PC-9 (cell line): ENCODE results near the gene MCTP2. TPM values are rescaled to one million over a fixed set of nuclear protein-coding genes. Genes with fewer than 3 reads are reported as not detected.

Experiments
- BruUV-seq: library from RNA; stranded (reverse); fragments of 400-500 nt; replicated peaks from 2 replicates; lab custom pipeline; 2021; lab: Mats Ljungman, UMichigan
- CTCF ChIA-PET: fragments of 300-600 bp; sonication (Branson Sonifier 250); formaldehyde crosslinking; loops from one replicate; lab custom pipeline; 2022; ENCODE audit warnings: antibody characterized with exemption; lab: Charles Lee
- POLR2A ChIA-PET: fragments of 300-600 bp; sonication (Branson Sonifier 250); formaldehyde crosslinking; loops from one replicate; lab custom pipeline; 2022; ENCODE audit warnings: antibody characterized with exemption; ENCODE audit not compliant: unreplicated experiment; lab: Charles Lee
- DNase-seq, 2 experiments: peaks; one replicate each; pipeline versions ENCODE4 v3.0.0 to v3.0.0-alpha.2; 2015 to 2022; ENCODE audit warnings: mixed read lengths in 1 of 2
- H2AFZ ChIP-seq: fragments of 200-600 bp; sonication (generic); 2 replicates; pipeline ENCODE4 v1.8.1; 2017; ENCODE audit warnings: antibody characterized with exemption
- H3F3A ChIP-seq: fragments of 200-600 bp; sonication (generic); 2 replicates; pipeline ENCODE4 v1.8.1; 2017; ENCODE audit warnings: antibody characterized with exemption, mild to moderate bottlenecking, low read depth; ENCODE audit not compliant: insufficient read depth
- H3K27ac ChIP-seq: fragments of 200-600 bp; sonication (generic); 2 replicates; pipeline ENCODE4 v1.6.1; 2016; ENCODE audit warnings: mixed run types
- H3K27me3 ChIP-seq: fragments of 200-600 bp; sonication (generic); 2 replicates; pipeline ENCODE4 v1.6.1; 2016; ENCODE audit warnings: low read depth, mixed run types; ENCODE audit not compliant: insufficient read depth
- H3K36me3 ChIP-seq: fragments of 200-600 bp; sonication (generic); 2 replicates; pipeline ENCODE4 v1.6.1; 2016; ENCODE audit warnings: low read depth, mixed run types
- H3K4me1 ChIP-seq: fragments of 200-600 bp; sonication (generic); replicated peaks from 2 replicates; pipeline ENCODE4 v1.6.1; 2016; ENCODE audit warnings: mixed run types; ENCODE audit not compliant: insufficient read depth
- H3K4me2 ChIP-seq: fragments of 200-600 bp; sonication (generic); 2 replicates; pipeline ENCODE4 v1.6.1; 2017; ENCODE audit warnings: mixed run types
- H3K4me3 ChIP-seq: fragments of 200-600 bp; sonication (generic); 2 replicates; pipeline ENCODE4 v1.6.1; 2016; ENCODE audit warnings: mixed run types
- H3K79me2 ChIP-seq: fragments of 200-600 bp; sonication (generic); 2 replicates; pipeline ENCODE4 v1.6.1; 2017; ENCODE audit warnings: low read depth, mixed run types
- H3K9me2 ChIP-seq: fragments of 200-600 bp; sonication (generic); 2 replicates; pipeline ENCODE4 v1.8.1; 2017; ENCODE audit warnings: mild to moderate bottlenecking; ENCODE audit not compliant: insufficient read depth
- H3K9me3 ChIP-seq: fragments of 200-600 bp; sonication (generic); 2 replicates; pipeline ENCODE4 v1.8.1; 2016; ENCODE audit warnings: low read depth; ENCODE audit not compliant: insufficient read depth
- H4K20me1 ChIP-seq: fragments of 200-600 bp; sonication (generic); 2 replicates; pipeline ENCODE4 v1.8.1; 2017; ENCODE audit not compliant: insufficient read depth
- CTCF ChIP-seq: fragments of 200-600 bp; sonication (generic); conservative IDR thresholded peaks from 2 replicates; pipeline ENCODE4 v1.6.1; 2017; ENCODE audit warnings: mixed run types, antibody characterized with exemption, mild to moderate bottlenecking, moderate library complexity
- EZH2 ChIP-seq: fragments of 200-600 bp; sonication (generic); IDR thresholded peaks from 2 replicates; pipeline ENCODE4 v1.8.0; 2017; ENCODE audit warnings: antibody characterized with exemption, low read depth
- intact Hi-C: fragments of 100-400 bp; cut with micrococcal nuclease; formaldehyde crosslinking; loops from one replicate; pipeline ENCODE4 v1.10.0; 2022; ENCODE audit not compliant: unreplicated experiment
- total RNA-seq: library from RNA; stranded (reverse); gene quantifications from 2 replicates; pipeline ENCODE4 v1.2.3, GENCODE V29; 2021

MCTP2 gene
- total RNA-seq, 1 experiment from 2014 or later: 5.7 TPM

DNA sequence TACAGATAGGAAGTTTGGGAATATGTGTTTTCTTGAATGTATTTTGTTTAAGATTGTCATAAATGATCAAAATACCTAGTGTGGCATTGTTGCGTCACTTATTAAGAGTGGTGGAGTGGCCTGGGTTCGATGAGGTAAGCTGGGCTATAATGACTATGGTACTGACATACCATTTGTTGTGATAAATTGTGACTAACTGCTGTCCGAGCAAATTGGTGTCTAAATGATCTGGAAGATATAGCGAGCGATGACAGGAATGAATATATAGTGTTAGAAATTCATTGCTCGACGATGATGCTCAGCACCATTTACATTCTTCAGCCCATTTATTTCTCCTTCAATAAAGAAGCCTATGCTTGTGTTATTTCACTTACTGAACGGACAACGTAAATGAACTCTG is 123.3 kb downstream of the MCTP2 start:
- Histone ChIP-seq H3K9me2 (no peaks in the 10 kb centered on the region), H2AFZ (no peak overlapping the region), H3K9me3 (no peaks in the 10 kb centered on the region), H3K4me3 (no peak overlapping the region), H3K36me3 (no peaks in the 10 kb centered on the region), H3K27ac (no peak overlapping the region), H3F3A (no peaks in the 10 kb centered on the region), H4K20me1 (no peaks in the 10 kb centered on the region), H3K79me2 (no peaks in the 10 kb centered on the region), H3K4me2 (no peak overlapping the region), H3K27me3 (no peaks in the 10 kb centered on the region), H3K4me1 (no peaks in the 10 kb centered on the region)
- ChIA-PET POLR2A (no interaction called here), CTCF (no interaction called here)
- no peak for TF ChIP-seq CTCF
- no peak for TF ChIP-seq EZH2
- DNase-seq: no peak
- no TSS peak for BruUV-seq
- intact Hi-C loops: no loop called here

DNA sequence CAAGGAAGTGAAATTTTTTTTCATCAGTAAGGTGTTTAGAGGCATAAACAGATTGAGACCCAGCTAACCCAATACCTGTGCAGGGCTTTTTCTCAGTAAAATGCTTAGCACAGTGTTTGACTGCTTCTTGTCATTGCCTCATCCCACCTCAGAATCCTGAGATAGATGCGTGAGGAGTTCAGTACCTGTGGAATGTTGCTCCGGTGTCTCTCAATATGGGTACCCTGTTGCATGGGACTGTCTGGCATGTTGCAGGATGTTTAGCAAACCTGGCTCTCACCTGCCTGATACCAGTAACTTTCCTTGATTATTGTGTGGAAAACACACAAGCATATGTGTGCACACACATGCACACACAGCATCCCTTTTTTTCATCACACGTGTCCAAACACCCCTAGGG is 128.4 kb downstream of the MCTP2 start:
- Histone ChIP-seq H3K4me3 (no peak overlapping the region), H2AFZ (no peak overlapping the region), H4K20me1 (no peaks in the 10 kb centered on the region), H3K4me2 (no peak overlapping the region), H3K79me2 (no peaks in the 10 kb centered on the region), H3K9me2 (no peaks in the 10 kb centered on the region), H3K36me3 (no peaks in the 10 kb centered on the region), H3K9me3 (no peaks in the 10 kb centered on the region), H3K4me1 (no peaks in the 10 kb centered on the region), H3K27ac (no peak overlapping the region), H3K27me3 (no peaks in the 10 kb centered on the region), H3F3A (no peaks in the 10 kb centered on the region)
- no TSS peak for BruUV-seq
- no peak for DNase-seq
- ChIA-PET CTCF (no interaction called here), POLR2A (no interaction called here)
- intact Hi-C loops: no loop called here
- no peak for TF ChIP-seq CTCF
- no peak for TF ChIP-seq EZH2

GRCh38 chr15:94360251-94360685 is 128.9 kb downstream of the MCTP2 start:
- Histone ChIP-seq H3F3A (no peaks in the 10 kb centered on the region), H3K4me1 (no peaks in the 10 kb centered on the region), H2AFZ (no peak overlapping the region), H4K20me1 (no peaks in the 10 kb centered on the region), H3K27ac (no peak overlapping the region), H3K4me2 (no peak overlapping the region), H3K79me2 (no peaks in the 10 kb centered on the region), H3K9me3 (no peaks in the 10 kb centered on the region), H3K4me3 (no peak overlapping the region), H3K9me2 (no peaks in the 10 kb centered on the region), H3K36me3 (no peaks in the 10 kb centered on the region), H3K27me3 (no peaks in the 10 kb centered on the region)
- ChIA-PET POLR2A (no interaction called here), CTCF (no interaction called here)
- BruUV-seq: no TSS peak
- TF ChIP-seq CTCF: no peak
- no peak for TF ChIP-seq EZH2
- DNase-seq: no peak
- intact Hi-C loops: no loop called here
